ENCODE measurements around the gene RAB1A. TPM values are rescaled to one million over a fixed set of nuclear protein-coding genes. Genes with fewer than 3 reads are reported as not detected.

Gene RAB1A
- total and polyA plus RNA-seq, 2 of the 13 experiments (the other 11 are each of a cell fraction or from before 2014, with no cell fraction given): 206 to 226 TPM

DNA sequence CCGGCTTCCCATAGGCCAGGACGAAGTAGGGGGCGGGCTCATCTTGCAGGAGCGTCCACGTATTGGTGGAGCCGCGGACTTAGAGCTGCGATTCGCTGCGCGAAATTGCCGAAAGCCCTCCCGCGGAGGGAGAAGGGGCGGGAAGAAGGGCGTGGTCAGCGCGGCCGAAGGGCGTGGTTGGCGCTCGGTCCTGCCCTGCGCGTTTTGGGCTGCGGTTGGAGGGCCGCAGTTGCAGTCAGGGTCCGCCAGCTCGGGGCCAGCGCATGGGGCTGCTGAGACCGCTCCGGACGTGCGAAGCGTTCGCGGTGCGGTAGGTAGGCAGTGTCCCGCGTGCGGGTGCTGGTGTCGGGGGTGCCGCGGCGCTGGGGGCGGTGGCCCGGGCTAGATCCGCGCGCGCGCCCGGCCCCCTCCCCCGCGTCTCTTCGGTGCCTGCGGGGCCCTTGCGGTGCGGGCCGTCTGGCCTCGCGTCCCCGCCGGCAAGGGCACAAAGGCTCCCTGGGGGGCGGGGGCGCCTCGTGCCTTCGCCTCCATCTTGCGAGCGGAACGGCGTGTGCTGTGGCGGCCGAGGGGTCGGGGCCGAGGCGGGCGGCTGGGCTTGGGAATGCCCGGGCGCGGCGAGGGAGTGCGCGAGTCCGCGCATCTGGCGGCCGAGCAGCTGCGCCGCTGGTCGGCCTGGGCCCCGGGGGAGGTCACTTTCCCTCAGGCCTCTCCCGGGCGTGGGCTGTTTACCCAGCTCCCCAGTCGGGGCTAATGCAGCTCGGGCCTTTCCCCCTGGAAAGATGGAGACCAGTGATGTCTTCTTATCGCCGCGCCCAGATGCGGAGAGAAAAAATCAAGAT lies 73.5 kb downstream of the RAB1A start, which contains the start of gene CEP68 (continued):
- no peak for TF ChIP-seq SYNCRIP (IDR thresholded peaks at IDR 0.05; ENCODE audit: insufficient read depth, low read depth, low read length)
- TF ChIP-seq HOXD1 (CRISPR knock-in tag; IDR thresholded peaks at IDR 0.05): peak; percentile 80; the same call in 1 of the 2 replicates
- no peak; the same call in 1 of the 2 replicates for TF ChIP-seq PAX8 (CRISPR knock-in tag; IDR thresholded peaks at IDR 0.05; ENCODE audit: borderline replicate concordance)
- TF ChIP-seq, protein P1, sequence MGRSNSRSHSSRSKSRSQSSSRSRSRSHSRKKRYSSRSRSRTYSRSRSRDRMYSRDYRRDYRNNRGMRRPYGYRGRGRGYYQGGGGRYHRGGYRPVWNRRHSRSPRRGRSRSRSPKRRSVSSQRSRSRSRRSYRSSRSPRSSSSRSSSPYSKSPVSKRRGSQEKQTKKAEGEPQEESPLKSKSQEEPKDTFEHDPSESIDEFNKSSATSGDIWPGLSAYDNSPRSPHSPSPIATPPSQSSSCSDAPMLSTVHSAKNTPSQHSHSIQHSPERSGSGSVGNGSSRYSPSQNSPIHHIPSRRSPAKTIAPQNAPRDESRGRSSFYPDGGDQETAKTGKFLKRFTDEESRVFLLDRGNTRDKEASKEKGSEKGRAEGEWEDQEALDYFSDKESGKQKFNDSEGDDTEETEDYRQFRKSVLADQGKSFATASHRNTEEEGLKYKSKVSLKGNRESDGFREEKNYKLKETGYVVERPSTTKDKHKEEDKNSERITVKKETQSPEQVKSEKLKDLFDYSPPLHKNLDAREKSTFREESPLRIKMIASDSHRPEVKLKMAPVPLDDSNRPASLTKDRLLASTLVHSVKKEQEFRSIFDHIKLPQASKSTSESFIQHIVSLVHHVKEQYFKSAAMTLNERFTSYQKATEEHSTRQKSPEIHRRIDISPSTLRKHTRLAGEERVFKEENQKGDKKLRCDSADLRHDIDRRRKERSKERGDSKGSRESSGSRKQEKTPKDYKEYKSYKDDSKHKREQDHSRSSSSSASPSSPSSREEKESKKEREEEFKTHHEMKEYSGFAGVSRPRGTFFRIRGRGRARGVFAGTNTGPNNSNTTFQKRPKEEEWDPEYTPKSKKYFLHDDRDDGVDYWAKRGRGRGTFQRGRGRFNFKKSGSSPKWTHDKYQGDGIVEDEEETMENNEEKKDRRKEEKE (IDR thresholded peaks at IDR 0.05): no peak
- no peak for TF ChIP-seq NFRKB (IDR thresholded peaks at IDR 0.05)
- TF ChIP-seq MTF2 (CRISPR knock-in tag; IDR thresholded peaks at IDR 0.05; ENCODE audit: borderline replicate concordance): no peak; the same call in 1 of the 2 replicates
- 0 out of 2 replicates have a peak, but pooled peaks have one; percentile 36 for TF ChIP-seq JUN (CRISPR knock-in tag; IDR thresholded peaks at IDR 0.05)
- no peak for TF ChIP-seq ZNF382 (CRISPR knock-in tag; IDR thresholded peaks at IDR 0.05; ENCODE audit: borderline replicate concordance)
- TF ChIP-seq ETV5 (CRISPR knock-in tag; IDR thresholded peaks at IDR 0.05; ENCODE audit: borderline replicate concordance): peak; percentile 50; the same call in 1 of the 2 replicates
- TF ChIP-seq, protein P2, sequence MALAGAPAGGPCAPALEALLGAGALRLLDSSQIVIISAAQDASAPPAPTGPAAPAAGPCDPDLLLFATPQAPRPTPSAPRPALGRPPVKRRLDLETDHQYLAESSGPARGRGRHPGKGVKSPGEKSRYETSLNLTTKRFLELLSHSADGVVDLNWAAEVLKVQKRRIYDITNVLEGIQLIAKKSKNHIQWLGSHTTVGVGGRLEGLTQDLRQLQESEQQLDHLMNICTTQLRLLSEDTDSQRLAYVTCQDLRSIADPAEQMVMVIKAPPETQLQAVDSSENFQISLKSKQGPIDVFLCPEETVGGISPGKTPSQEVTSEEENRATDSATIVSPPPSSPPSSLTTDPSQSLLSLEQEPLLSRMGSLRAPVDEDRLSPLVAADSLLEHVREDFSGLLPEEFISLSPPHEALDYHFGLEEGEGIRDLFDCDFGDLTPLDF (CRISPR knock-in tag; IDR thresholded peaks at IDR 0.05): no peak; the same call in 1 of the 2 replicates
- peak; percentile 81; the same call in 1 of the 3 replicates for TF ChIP-seq MXI1 (IDR thresholded peaks at IDR 0.05; ENCODE audit: borderline replicate concordance, low read depth, low read length)
- no peak for TF ChIP-seq ZNF670 (CRISPR knock-in tag; IDR thresholded peaks at IDR 0.05; ENCODE audit: borderline replicate concordance)
- TF ChIP-seq, protein P3, sequence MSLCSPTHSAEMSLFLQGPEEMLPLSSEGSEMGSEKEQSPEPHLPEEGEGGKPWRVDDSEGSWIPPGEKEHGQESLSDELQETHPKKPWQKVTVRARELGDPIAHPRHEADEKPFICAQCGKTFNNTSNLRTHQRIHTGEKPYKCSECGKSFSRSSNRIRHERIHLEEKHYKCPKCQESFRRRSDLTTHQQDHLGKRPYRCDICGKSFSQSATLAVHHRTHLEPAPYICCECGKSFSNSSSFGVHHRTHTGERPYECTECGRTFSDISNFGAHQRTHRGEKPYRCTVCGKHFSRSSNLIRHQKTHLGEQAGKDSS (CRISPR knock-in tag; IDR thresholded peaks at IDR 0.05; ENCODE audit: borderline replicate concordance, low read depth): peak; percentile 81
- TF ChIP-seq, protein P4, sequence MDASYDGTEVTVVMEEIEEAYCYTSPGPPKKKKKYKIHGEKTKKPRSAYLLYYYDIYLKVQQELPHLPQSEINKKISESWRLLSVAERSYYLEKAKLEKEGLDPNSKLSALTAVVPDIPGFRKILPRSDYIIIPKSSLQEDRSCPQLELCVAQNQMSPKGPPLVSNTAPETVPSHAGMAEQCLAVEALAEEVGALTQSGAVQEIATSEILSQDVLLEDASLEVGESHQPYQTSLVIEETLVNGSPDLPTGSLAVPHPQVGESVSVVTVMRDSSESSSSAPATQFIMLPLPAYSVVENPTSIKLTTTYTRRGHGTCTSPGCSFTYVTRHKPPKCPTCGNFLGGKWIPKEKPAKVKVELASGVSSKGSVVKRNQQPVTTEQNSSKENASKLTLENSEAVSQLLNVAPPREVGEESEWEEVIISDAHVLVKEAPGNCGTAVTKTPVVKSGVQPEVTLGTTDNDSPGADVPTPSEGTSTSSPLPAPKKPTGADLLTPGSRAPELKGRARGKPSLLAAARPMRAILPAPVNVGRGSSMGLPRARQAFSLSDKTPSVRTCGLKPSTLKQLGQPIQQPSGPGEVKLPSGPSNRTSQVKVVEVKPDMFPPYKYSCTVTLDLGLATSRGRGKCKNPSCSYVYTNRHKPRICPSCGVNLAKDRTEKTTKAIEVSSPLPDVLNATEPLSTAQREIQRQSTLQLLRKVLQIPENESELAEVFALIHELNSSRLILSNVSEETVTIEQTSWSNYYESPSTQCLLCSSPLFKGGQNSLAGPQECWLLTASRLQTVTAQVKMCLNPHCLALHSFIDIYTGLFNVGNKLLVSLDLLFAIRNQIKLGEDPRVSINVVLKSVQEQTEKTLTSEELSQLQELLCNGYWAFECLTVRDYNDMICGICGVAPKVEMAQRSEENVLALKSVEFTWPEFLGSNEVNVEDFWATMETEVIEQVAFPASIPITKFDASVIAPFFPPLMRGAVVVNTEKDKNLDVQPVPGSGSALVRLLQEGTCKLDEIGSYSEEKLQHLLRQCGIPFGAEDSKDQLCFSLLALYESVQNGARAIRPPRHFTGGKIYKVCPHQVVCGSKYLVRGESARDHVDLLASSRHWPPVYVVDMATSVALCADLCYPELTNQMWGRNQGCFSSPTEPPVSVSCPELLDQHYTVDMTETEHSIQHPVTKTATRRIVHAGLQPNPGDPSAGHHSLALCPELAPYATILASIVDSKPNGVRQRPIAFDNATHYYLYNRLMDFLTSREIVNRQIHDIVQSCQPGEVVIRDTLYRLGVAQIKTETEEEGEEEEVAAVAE (CRISPR knock-in tag; IDR thresholded peaks at IDR 0.05; ENCODE audit: borderline replicate concordance): no peak; the same call in 1 of the 2 replicates
- peak; percentile 72; the same call in 1 of the 2 replicates for TF ChIP-seq SP1 (IDR thresholded peaks at IDR 0.05)
- peak; percentile 97 for TF ChIP-seq SP1 (CRISPR knock-in tag; IDR thresholded peaks at IDR 0.05)
- TF ChIP-seq ZNF207 (IDR thresholded peaks at IDR 0.05; ENCODE audit: borderline replicate concordance): no peak
- no peak for TF ChIP-seq ATF7 (IDR thresholded peaks at IDR 0.05)
- TF ChIP-seq ATF7 (CRISPR knock-in tag; IDR thresholded peaks at IDR 0.05): peak; percentile 61; the same call in 1 of the 2 replicates
- TF ChIP-seq RCOR2 (CRISPR knock-in tag; IDR thresholded peaks at IDR 0.05): no peak
